Stimulated activated CD4-positive, alpha-beta T cell treated with anti-CD3 and anti-CD28 coated beads, Interleukin-12 subunit alpha, Interleukin-12 subunit beta, amount 100 ng/mL, for 24 hours (primary cell): Measurements from ENCODE around the gene NUDT3.
A peak's percentile ranks its signal among the peaks of the same experiment; 100 is the strongest.
"Not testable (repeated sequence)": the region's sequence is repeated elsewhere in the genome, so short reads cannot be mapped to it uniquely, and the experiment has no call there.

Source experiments
- DNase-seq, 2 experiments: peaks; one replicate each; pipeline ENCODE4 v3.0.0-alpha.2; 2020; ENCODE audit warnings: low read depth in 2 of 2

NUDT3 gene

GRCh38 chr6:34259529-34260069 is 132.9 kb downstream of the NUDT3 start:
- no peak for DNase-seq

GRCh38 chr6:34252395-34252794 is 140.1 kb downstream of the NUDT3 start:
- DNase-seq: not testable (repeated sequence)

- DNase-seq: no peak
Observed at GRCh38 chr6:34249469-34250261, 142.8 kb downstream of the NUDT3 start.

- DNase-seq: peak; percentile 97
Observed at GRCh38 chr6:34248727-34249468, 143.6 kb downstream of the NUDT3 start, which contains the start of gene SMIM29. TSS of gene SMIM29 (minus strand) at chr6:34249006. CDS start at chr6:34247791, 1,215 bp downstream.

GRCh38 chr6:34248198-34248726 is 144.2 kb downstream of the NUDT3 start:
- no peak for DNase-seq

GRCh38 chr6:34247481-34248197 is 144.8 kb downstream of the NUDT3 start:
- DNase-seq: no peak

GRCh38 chr6:34246563-34247391 is 145.7 kb downstream of the NUDT3 start:
- DNase-seq: peak in 1 of 2 experiments; percentile 22

GRCh38 chr6:34246249-34246562 is 146.3 kb downstream of the NUDT3 start:
- no peak for DNase-seq

- not testable (repeated sequence) for DNase-seq
Observed at GRCh38 chr6:34245761-34246140, 146.7 kb downstream of the NUDT3 start.

GRCh38 chr6:34245032-34245760 is 147.3 kb downstream of the NUDT3 start:
- not testable (repeated sequence) for DNase-seq

GRCh38 chr6:34243901-34244884 is 148.3 kb downstream of the NUDT3 start:
- peak in 1 of 2 experiments; percentile 53 for DNase-seq

GRCh38 chr6:34243131-34243771 is 149.2 kb downstream of the NUDT3 start:
- DNase-seq: no peak

- no peak for DNase-seq
Observed at GRCh38 chr6:34242252-34243130, 150.0 kb downstream of the NUDT3 start.

GRCh38 chr6:34241351-34242215 is 150.9 kb downstream of the NUDT3 start:
- no peak for DNase-seq

GRCh38 chr6:34240329-34241248 is 151.9 kb downstream of the NUDT3 start:
- no peak for DNase-seq
